NCI-H510A treated with DMSO at 0.1 percent for 48 hours (cell line): ENCODE results near the gene DOK1.

Experiments
- DNase-seq: peaks from one replicate; lab custom pipeline; 2025; lab: John Stamatoyannopoulos, UW

DOK1 gene

DNA sequence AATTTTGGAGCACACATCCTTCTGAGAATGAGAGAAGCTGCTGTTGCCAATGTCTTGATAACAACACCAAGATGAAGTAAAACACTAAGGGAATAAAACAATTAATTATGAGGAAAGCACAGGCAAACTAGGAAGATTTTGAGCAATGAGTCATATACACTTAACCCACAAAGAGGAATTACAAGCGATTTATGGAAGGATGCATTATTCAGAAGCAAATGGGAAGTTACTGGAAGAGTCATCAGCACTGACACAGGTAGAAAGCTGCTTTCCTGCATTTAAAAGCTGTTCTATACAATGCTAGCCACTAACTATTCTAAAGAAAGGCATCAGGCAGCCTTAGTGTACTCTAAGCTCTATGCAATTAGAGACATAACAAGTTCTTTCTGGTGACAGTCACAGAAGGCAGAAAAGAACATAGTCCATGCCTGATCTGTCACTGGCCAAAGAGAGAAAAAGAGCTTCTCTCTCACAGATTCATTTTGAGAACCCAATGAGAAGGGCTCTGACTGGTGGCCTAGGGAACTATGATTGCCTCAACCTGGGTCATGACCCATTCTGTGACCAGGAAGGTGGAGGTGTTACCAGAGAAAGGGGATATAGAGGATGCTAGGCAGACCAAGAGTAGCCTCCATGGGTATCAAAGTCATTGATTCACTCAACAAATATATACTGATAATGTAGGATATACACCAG is 48.2 kb downstream of the DOK1 start:
- no peak for DNase-seq

DNA sequence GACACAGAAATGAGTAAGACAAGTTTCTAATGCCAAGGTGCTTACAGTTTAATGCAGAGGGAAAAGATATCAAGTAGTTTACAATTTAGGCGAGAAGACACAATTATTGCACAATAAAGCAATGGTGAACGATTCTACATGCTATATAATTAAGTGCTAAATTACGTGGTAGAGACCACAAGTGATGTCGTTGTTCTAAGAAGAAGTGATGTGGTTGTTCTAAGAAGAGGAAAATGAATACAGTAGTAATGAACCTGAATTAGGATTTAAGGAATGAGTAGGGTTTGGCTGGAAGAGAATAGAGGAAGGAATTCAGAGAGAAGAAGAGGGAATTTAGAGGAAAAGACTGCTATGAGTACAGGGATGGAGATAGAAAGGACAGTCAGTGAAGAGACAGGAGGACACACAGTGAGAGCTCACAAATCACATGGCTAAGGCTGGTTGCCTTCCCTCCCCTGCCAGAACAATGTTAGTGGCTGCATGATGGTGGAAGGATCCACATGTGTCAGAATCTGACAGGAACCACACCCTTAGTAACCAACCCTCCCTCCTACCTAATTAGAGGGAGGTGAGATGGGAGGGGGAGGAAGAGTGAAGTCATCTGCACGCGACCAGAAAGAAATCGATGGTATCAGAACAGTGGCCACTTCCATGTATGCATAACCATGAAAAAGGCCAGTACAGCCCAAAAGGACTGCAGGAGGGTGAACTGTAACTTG is 48.9 kb downstream of the DOK1 start:
- DNase-seq, result no peak

DNA sequence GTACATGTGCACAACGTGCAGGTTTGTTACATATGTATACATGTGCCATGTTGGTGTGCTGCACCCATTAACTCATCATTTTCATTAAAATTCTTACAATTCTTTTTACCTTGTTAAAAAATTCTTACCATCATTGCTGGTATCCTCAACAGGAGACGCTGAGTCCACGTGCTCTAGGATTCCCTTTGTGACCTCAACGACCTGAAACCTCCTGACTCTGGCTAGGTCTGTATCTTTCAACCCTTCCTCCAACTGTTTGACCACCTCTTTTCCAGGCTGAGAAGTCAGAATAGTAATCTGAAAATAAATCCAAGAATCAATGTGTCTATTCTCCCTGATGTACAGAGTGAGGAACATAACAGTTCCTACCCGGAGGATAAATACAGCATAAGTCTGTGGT is 52.4 kb downstream of the DOK1 start:
- DNase-seq, result no peak
